ENCODE results near the gene TRMT10C. TPM values are rescaled to one million over a fixed set of nuclear protein-coding genes. Genes with fewer than 3 reads are reported as not detected.

Gene TRMT10C
- total and polyA plus RNA-seq, 12 donors: 16.5 to 29.7 (median 23.7) TPM

DNA sequence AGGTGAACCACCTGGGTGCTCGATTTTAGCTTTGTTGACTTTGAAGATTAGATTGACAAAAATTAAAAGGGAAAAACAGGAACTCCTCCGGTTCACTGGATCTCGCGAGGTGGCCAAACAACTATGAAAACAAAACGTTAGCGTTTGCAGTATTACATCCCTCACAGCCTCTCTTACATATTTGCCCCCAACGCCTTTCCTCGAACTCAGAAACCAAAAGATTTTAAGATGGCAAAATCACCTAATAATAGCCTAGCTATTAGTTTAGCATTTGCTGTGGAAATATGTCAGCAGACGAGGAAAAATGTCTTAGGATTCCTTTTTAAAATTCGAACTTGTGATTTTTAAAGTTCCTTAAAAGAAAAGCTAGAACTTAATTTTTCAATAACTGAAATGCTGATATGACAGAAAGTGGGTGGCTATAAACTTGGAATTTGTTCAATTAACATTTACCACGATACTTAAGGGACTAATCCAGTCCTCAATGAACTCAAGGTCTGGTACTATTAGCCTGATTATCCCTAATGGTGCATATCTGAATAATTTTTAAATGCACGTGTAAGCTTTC, 48.2 kb upstream of the TRMT10C start:
- TF ChIP-seq, protein P1, sequence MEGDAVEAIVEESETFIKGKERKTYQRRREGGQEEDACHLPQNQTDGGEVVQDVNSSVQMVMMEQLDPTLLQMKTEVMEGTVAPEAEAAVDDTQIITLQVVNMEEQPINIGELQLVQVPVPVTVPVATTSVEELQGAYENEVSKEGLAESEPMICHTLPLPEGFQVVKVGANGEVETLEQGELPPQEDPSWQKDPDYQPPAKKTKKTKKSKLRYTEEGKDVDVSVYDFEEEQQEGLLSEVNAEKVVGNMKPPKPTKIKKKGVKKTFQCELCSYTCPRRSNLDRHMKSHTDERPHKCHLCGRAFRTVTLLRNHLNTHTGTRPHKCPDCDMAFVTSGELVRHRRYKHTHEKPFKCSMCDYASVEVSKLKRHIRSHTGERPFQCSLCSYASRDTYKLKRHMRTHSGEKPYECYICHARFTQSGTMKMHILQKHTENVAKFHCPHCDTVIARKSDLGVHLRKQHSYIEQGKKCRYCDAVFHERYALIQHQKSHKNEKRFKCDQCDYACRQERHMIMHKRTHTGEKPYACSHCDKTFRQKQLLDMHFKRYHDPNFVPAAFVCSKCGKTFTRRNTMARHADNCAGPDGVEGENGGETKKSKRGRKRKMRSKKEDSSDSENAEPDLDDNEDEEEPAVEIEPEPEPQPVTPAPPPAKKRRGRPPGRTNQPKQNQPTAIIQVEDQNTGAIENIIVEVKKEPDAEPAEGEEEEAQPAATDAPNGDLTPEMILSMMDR (IDR thresholded peaks at IDR 0.05): no peak
- intact Hi-C loops (cut with DNase I): loop anchor here in 7 of 10 donors (2.0 to 10.0 kb wide), 6 partner anchors 47 to 164 kb away; partner anchors contain the start of genes PCNP (in 5 of the 7), TRMT10C (in 3 of the 7) and ZBTB11 (in 2 of the 7)

GRCh38 chr3:101518421-101518871, 43.2 kb upstream of the TRMT10C start:
- 82 to 84% methylated on average over 3 of the region's 3 CpGs for WGBS, 2 donors
- no peak for ATAC-seq
- TF ChIP-seq, protein P1 (IDR thresholded peaks at IDR 0.05): no peak
- no peaks in the 10 kb centered on the region for H3K36me3 ChIP-seq
- no peaks in the 10 kb centered on the region for H3K9me3 ChIP-seq
- DNase-seq: no peak
- H3K27ac ChIP-seq: peak overlapping the region in 1 of 10 donors; percentile 69
- peaks cover 0 to 27% (median 0%) of the 10 kb centered on the region in 9 donors for H3K4me1 ChIP-seq
- intact Hi-C loops (cut with DNase I): loop anchor here in 1 of 10 donors (10.0 kb wide), 1 partner anchor 56 kb away; the partner anchor contains the start of gene PCNP
- H3K4me3 ChIP-seq: no peak overlapping the region
- H3K27me3 ChIP-seq: peaks cover 0 to 11% (median 0%) of the 10 kb centered on the region in 7 donors

More for the DNA sequence above, 48.2 kb upstream of the TRMT10C start:
- no peaks in the 10 kb centered on the region for H3K9me3 ChIP-seq
- H3K27me3 ChIP-seq: peaks cover 0 to 11% (median 0%) of the 10 kb centered on the region in 7 donors
- no peaks in the 10 kb centered on the region for H3K36me3 ChIP-seq
- 17 to 19% methylated on average over 12 of the region's 12 CpGs for WGBS, 2 donors
- DNase-seq (no peak), ATAC-seq (peak; percentile 56 to 79 (median 64))
- peaks cover 3 to 33% (median 17%) of the 10 kb centered on the region in 9 donors for H3K4me1 ChIP-seq
- H3K27ac ChIP-seq: peak overlapping the region; percentile 85 to 99 (median 94)
- H3K4me3 ChIP-seq: peak overlapping the region; percentile 67 to 99 (median 84)

DNA sequence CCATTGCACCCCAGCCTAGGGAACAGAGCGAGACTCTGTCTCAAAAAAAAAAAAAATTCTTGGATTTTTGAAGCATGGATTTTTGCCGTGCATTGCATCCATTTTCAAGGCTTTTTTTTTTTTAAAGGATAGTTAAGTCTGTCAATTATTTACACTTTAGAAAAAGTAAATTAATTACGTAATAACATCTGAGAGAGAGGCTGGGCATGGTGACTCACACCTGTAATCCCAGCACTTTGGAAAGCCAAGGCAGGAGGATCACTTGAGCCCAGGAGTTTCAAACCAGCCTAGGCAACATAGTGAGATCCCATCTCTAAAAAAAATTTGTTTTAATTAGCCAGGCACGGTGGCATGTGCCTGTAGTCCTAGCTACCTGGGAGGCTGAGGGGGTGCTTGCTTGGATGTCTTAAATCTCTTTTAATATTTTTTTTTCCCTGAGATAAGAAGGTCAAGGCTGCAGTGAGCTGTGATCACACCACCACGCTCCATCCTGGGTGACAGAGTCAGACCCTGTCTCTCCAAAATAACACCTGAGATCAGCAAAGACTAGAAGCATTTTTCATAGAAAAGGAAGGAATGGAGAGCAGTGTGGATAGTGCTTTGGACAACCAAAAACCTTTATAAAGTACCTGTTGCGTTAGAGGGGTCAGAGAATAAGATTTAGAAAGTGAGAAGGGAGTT, 41.8 kb upstream of the TRMT10C start:
- 91 to 92% methylated on average over 6 of the region's 6 CpGs for WGBS, 2 donors
- no peak for ATAC-seq
- Histone ChIP-seq H3K9me3 (no peaks in the 10 kb centered on the region), H3K27ac (peak overlapping the region in 1 of 10 donors; percentile 61), H3K27me3 (peaks cover 0 to 11% (median 0%) of the 10 kb centered on the region in 7 donors), H3K4me3 (no peak overlapping the region), H3K4me1 (peaks cover 0 to 21% (median 0%) of the 10 kb centered on the region in 9 donors), H3K36me3 (no peaks in the 10 kb centered on the region)
- DNase-seq: no peak
- TF ChIP-seq, protein P1 (IDR thresholded peaks at IDR 0.05): no peak
- intact Hi-C loops (cut with DNase I): loop anchor here in 1 of 10 donors (10.0 kb wide), 1 partner anchor 55 kb away; the partner anchor contains the start of gene PCNP

DNA sequence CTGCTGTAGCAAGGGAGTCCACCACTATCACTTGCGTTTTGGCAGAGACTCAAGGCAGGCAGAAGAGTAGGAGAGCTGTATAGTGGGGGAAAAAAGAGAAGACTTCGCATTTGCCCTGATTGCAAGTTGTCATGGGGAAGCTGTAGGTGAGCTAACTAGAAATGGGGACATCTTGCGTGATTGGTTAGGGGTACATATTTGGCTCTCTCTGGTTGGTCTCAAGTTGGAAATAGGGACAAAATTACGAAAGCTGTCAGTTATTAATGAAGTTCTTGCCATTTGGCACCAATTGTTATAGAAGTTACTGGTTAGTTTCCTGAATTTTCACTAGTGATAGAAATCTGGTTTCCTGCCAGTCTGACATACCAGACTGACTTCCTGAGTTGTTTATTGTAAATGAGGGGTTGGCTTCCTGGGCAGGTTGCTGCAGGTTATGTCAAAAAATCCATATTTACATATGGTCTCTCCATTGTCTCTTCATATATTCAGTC, 40.4 kb upstream of the TRMT10C start:
- Histone ChIP-seq H3K4me1 (peaks cover 0 to 21% (median 0%) of the 10 kb centered on the region in 9 donors), H3K4me3 (no peak overlapping the region), H3K36me3 (no peaks in the 10 kb centered on the region), H3K27me3 (peaks cover 0 to 9% (median 0%) of the 10 kb centered on the region in 7 donors), H3K9me3 (peaks cover 0 to 10% (median 0%) of the 10 kb centered on the region in 11 donors), H3K27ac (peak overlapping the region in 1 of 10 donors; percentile 61)
- no peak for DNase-seq
- TF ChIP-seq, protein P1 (IDR thresholded peaks at IDR 0.05): no peak
- no peak for ATAC-seq
- intact Hi-C loops (cut with DNase I): no loop called here
- WGBS, 2 donors: 55 to 62% methylated on average over 4 of the region's 4 CpGs

All from heart right ventricle (tissue), 16 donors.